PC-9 (cell line): ENCODE measurements around the gene CDC20B.

Experiments used
- CTCF ChIP-seq: fragments of 200-600 bp; sonication (generic); conservative IDR thresholded peaks from 2 replicates; pipeline ENCODE4 v1.6.1; 2017; ENCODE audit warnings: mixed run types, antibody characterized with exemption, mild to moderate bottlenecking, moderate library complexity
- EZH2 ChIP-seq: fragments of 200-600 bp; sonication (generic); IDR thresholded peaks from 2 replicates; pipeline ENCODE4 v1.8.0; 2017; ENCODE audit warnings: antibody characterized with exemption, low read depth

GRCh38 chr5:55219770-55220169, 46.8 kb upstream of the CDC20B start:
- no peak for TF ChIP-seq CTCF
- TF ChIP-seq EZH2, result no peak
